Measurements from ENCODE around the gene GTPBP4.
"Not testable (repeated sequence)": the region's sequence is repeated elsewhere in the genome, so short reads cannot be mapped to it uniquely, and the experiment has no call there.

Gene GTPBP4

GRCh38 chr10:990808-991207 lies 2.6 kb downstream of the GTPBP4 start:
- no peak for DNase-seq

- no peak for DNase-seq
Measured at GRCh38 chr10:992467-992866, 4.2 kb downstream of the GTPBP4 start.

GRCh38 chr10:992871-993270 lies 4.6 kb downstream of the GTPBP4 start:
- no peak for DNase-seq

- no peak for DNase-seq
Measured at GRCh38 chr10:994836-995558, 6.8 kb downstream of the GTPBP4 start.

- no peak for DNase-seq
Measured at GRCh38 chr10:995559-995926, 7.3 kb downstream of the GTPBP4 start.

- no peak for DNase-seq
Measured at GRCh38 chr10:996031-996430, 7.8 kb downstream of the GTPBP4 start.

- no peak for DNase-seq
Measured at GRCh38 chr10:997266-998022, 9.2 kb downstream of the GTPBP4 start.

- no peak for DNase-seq
Measured at GRCh38 chr10:1002425-1003006, 14.3 kb downstream of the GTPBP4 start.

- DNase-seq, result no peak
Measured at GRCh38 chr10:1003884-1004670, 15.8 kb downstream of the GTPBP4 start.

GRCh38 chr10:1006573-1006972 lies 18.3 kb downstream of the GTPBP4 start:
- DNase-seq, result no peak

GRCh38 chr10:1007583-1007982 lies 19.3 kb downstream of the GTPBP4 start:
- DNase-seq, result no peak

- DNase-seq, result no peak
Measured at GRCh38 chr10:1009071-1009494, 20.8 kb downstream of the GTPBP4 start.

GRCh38 chr10:1009947-1010346 lies 21.7 kb downstream of the GTPBP4 start:
- not testable (repeated sequence) for DNase-seq

- DNase-seq, result no peak
Measured at GRCh38 chr10:1010703-1011102, 22.5 kb downstream of the GTPBP4 start.

GRCh38 chr10:1011696-1012095 lies 23.5 kb downstream of the GTPBP4 start:
- DNase-seq, result no peak

GRCh38 chr10:1015688-1016087 lies 27.5 kb downstream of the GTPBP4 start:
- DNase-seq, result no peak

- no peak for DNase-seq
Measured at GRCh38 chr10:1019362-1019761, 31.1 kb downstream of the GTPBP4 start.

GRCh38 chr10:1020460-1020859 lies 32.2 kb downstream of the GTPBP4 start:
- DNase-seq, result no peak

- DNase-seq, result no peak
Measured at GRCh38 chr10:1020958-1021357, 32.7 kb downstream of the GTPBP4 start.

GRCh38 chr10:1022413-1022812 lies 34.2 kb downstream of the GTPBP4 start:
- DNase-seq, result peak in 6 of 14 donors; percentile 9 to 76 (median 24)

- no peak for DNase-seq
Measured at GRCh38 chr10:1024103-1024502, 35.9 kb downstream of the GTPBP4 start.

GRCh38 chr10:1025683-1026082 lies 37.4 kb downstream of the GTPBP4 start, which contains the start of gene IDI2:
Gene IDI2 (minus strand): TSS chr10:1025859. CDS start chr10:1024723, 1,136 bp downstream.
- DNase-seq, result no peak

- DNase-seq, result no peak
Measured at GRCh38 chr10:1026578-1026977, 38.3 kb downstream of the GTPBP4 start.
